Liver (tissue), 9 donors: ENCODE measurements around the gene KLK15. TPM values are rescaled to one million over a fixed set of nuclear protein-coding genes. Genes with fewer than 3 reads are reported as not detected.

Source experiments
- DNase-seq: peaks from one replicate; pipeline ENCODE4 v3.0.0-alpha.2; 2017; ENCODE audit warnings: low spot score
- H3K27ac ChIP-seq, 2 donors: one replicate each; pipeline ENCODE4 v1.7.0; 2013; ENCODE audit warnings: inconsistent platforms in 2 of 2, low read length in 2 of 2, control low read depth in 1 of 2, low read depth in 1 of 2, mild to moderate bottlenecking in 1 of 2
- H3K27me3 ChIP-seq, 4 donors: one replicate each; pipeline versions ENCODE4 v1.6.1 to v1.7.0; 2013; ENCODE audit warnings: low read length in 3 of 4, inconsistent platforms in 1 of 4, mild to moderate bottlenecking in 1 of 4, moderate library complexity in 1 of 4; ENCODE audit not compliant: control insufficient read depth in 4 of 4, insufficient read depth in 4 of 4
- H3K36me3 ChIP-seq, 4 donors: one replicate each; pipeline versions ENCODE4 v1.6.1 to v1.7.0; 2013; ENCODE audit warnings: low read length in 3 of 4, mild to moderate bottlenecking in 3 of 4, low read depth in 1 of 4, moderate library complexity in 1 of 4; ENCODE audit not compliant: control insufficient read depth in 4 of 4, insufficient read depth in 3 of 4
- H3K4me1 ChIP-seq, 4 donors: one replicate each; pipeline versions ENCODE4 v1.6.1 to v1.7.0; 2013; ENCODE audit warnings: low read length in 3 of 4, mild to moderate bottlenecking in 3 of 4, moderate library complexity in 1 of 4; ENCODE audit not compliant: control insufficient read depth in 4 of 4, insufficient read depth in 4 of 4
- H3K4me3 ChIP-seq, 3 donors: one replicate each; pipeline versions ENCODE4 v1.6.1 to v1.7.0; 2013; ENCODE audit warnings: low read length in 3 of 3, control low read depth in 1 of 3, low read depth in 1 of 3, mild to moderate bottlenecking in 1 of 3
- H3K9ac ChIP-seq, 2 donors: one replicate each; pipeline ENCODE4 v1.7.0; 2013; ENCODE audit warnings: low read length in 2 of 2, mild to moderate bottlenecking in 2 of 2, moderate library complexity in 2 of 2, control low read depth in 1 of 2, low read depth in 1 of 2
- H3K9me3 ChIP-seq, 4 donors: one replicate each; pipeline versions ENCODE4 v1.6.1 to v1.7.0; 2013; ENCODE audit warnings: low read length in 3 of 4; ENCODE audit not compliant: control insufficient read depth in 4 of 4
- ATF3 ChIP-seq: IDR thresholded peaks from 2 replicates; pipeline ENCODE4 v1.6.1; 2016; ENCODE audit warnings: antibody characterized with exemption
- FOXA1 ChIP-seq: IDR thresholded peaks from 2 replicates; pipeline ENCODE4 v1.6.1; 2016; ENCODE audit warnings: antibody characterized with exemption
- FOXA2 ChIP-seq: IDR thresholded peaks from 2 replicates; pipeline ENCODE4 v1.6.1; 2016; ENCODE audit warnings: antibody characterized with exemption
- GABPA ChIP-seq, 2 donors: IDR thresholded peaks in 1 of 2; conservative IDR thresholded peaks in 1 of 2; 2 replicates each; pipeline ENCODE4 v1.6.1; 2016; ENCODE audit warnings: antibody characterized with exemption in 2 of 2, mild to moderate bottlenecking in 1 of 2, moderate library complexity in 1 of 2
- HNF4A ChIP-seq, 2 donors: conservative IDR thresholded peaks; 2 replicates each; pipeline ENCODE4 v1.6.1; 2016; ENCODE audit warnings: antibody characterized with exemption in 2 of 2, mild to moderate bottlenecking in 2 of 2
- HNF4G ChIP-seq: IDR thresholded peaks from 2 replicates; pipeline ENCODE4 v1.6.1; 2016; ENCODE audit warnings: antibody characterized with exemption
- JUND ChIP-seq, 2 donors: IDR thresholded peaks; 2 replicates each; pipeline ENCODE4 v1.6.1; 2016; ENCODE audit warnings: antibody characterized with exemption in 2 of 2
- NR2F2 ChIP-seq: IDR thresholded peaks from 2 replicates; pipeline ENCODE4 v1.6.1; 2016; ENCODE audit warnings: antibody characterized with exemption
- RAD21 ChIP-seq, 2 donors: IDR thresholded peaks; 2 replicates each; pipeline ENCODE4 v1.6.1; 2016; ENCODE audit warnings: antibody characterized with exemption in 2 of 2, mild to moderate bottlenecking in 2 of 2
- REST ChIP-seq: IDR thresholded peaks from 2 replicates; pipeline ENCODE4 v1.6.1; 2016; ENCODE audit warnings: antibody characterized with exemption, mild to moderate bottlenecking
- SP1 ChIP-seq: IDR thresholded peaks from 2 replicates; pipeline ENCODE4 v1.6.1; 2018; ENCODE audit warnings: antibody characterized with exemption, mild to moderate bottlenecking
- TAF1 ChIP-seq: conservative IDR thresholded peaks from 2 replicates; pipeline ENCODE4 v1.6.1; 2016; ENCODE audit warnings: antibody characterized with exemption, mild to moderate bottlenecking
- YY1 ChIP-seq: IDR thresholded peaks from 2 replicates; pipeline ENCODE4 v1.6.1; 2016; ENCODE audit warnings: antibody characterized with exemption, mild to moderate bottlenecking
- ZBTB33 ChIP-seq: IDR thresholded peaks from 2 replicates; pipeline ENCODE4 v1.6.1; 2016; ENCODE audit warnings: antibody characterized with exemption
- WGBS: extraction: QIAGEN DNeasy Blood & Tissue Kit; methylation state at CpG from one replicate; pipeline ENCODE4 v1.1.7; 2013; 5-methylcytosine and 5-hydroxymethylcytosine counted together
- polyA plus RNA-seq, 2 donors: library from polyadenylated mRNA; stranded (reverse) in 1 of 2; unstranded in 1 of 2; fragments of 200-250 nt in 1 of 2; fragments of >200 nt in 1 of 2; fragmentation: Nextera tagmentation in 1 of 2; extraction: Ambion mirVana in 1 of 2; gene quantifications; one replicate each; pipeline versions ENCODE4 v1.2.1 to v1.2.3, GENCODE V29; 2013 to 2015
- total RNA-seq, 2 donors: library from RNA; depleted of rRNA; stranded (reverse); fragments of >200 nt; gene quantifications; one replicate each; pipeline ENCODE4 v1.2.3, GENCODE V29; 2014
- TF ChIP-seq, protein P1 (sequence below): fragments of 150-350 bp; IDR thresholded peaks from 2 replicates; pipeline ENCODE4 v1.5.1; 2017; ENCODE audit warnings: improper control_type of control experiment, low read depth, low read length; ENCODE audit not compliant: missing input control
- TF ChIP-seq, protein P2 (sequence below): IDR thresholded peaks from 2 replicates; pipeline ENCODE4 v1.6.1; 2016; ENCODE audit warnings: antibody characterized with exemption
- donor health status: healthy.
- donor health status: healthy.
- donor health status: healthy.
- donor health status: healthy.
- donor health status: healthy.

The KLK15 gene
- total and polyA plus RNA-seq, 4 donors, result not detected

- TF ChIP-seq ATF3 (no peak), SP1 (no peak), HNF4G (no peak), FOXA2 (no peak), NR2F2 (no peak), JUND (IDR thresholded peaks at IDR 0.05) (no peak), FOXA1 (no peak)
- WGBS, result 76% methylated on average over 4 of the region's 4 CpGs
- Histone ChIP-seq H3K27ac (no peak overlapping the region), H3K9ac (no peak overlapping the region), H3K4me1 (no peaks in the 10 kb centered on the region), H3K36me3 (no peaks in the 10 kb centered on the region), H3K27me3 (peaks cover 0 to 5% (median 2%) of the 10 kb centered on the region in 4 donors), H3K4me3 (no peak overlapping the region), H3K9me3 (peaks cover 0 to 3% (median 0%) of the 10 kb centered on the region in 4 donors)
- no peak for DNase-seq
Measured at GRCh38 chr19:50859849-50860248, 26.5 kb upstream of the KLK15 start.

DNA sequence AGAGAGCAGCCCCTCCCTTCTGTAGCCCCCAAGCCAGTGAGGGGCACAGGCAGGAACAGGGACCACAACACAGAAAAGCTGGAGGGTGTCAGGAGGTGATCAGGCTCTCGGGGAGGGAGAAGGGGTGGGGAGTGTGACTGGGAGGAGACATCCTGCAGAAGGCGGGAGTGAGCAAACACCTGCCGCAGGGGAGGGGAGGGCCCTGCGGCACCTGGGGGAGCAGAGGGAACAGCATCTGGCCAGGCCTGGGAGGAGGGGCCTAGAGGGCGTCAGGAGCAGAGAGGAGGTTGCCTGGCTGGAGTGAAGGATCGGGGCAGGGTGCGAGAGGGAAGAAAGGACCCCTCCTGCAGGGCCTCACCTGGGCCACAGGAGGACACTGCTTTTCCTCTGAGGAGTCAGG lies 25.5 kb upstream of the KLK15 start:
- Histone ChIP-seq H3K27ac (no peak overlapping the region), H3K4me1 (no peaks in the 10 kb centered on the region), H3K9ac (no peak overlapping the region), H3K9me3 (peaks cover 0 to 3% (median 0%) of the 10 kb centered on the region in 4 donors), H3K36me3 (no peaks in the 10 kb centered on the region), H3K4me3 (no peak overlapping the region), H3K27me3 (peaks cover 0 to 5% (median 1%) of the 10 kb centered on the region in 4 donors)
- 6% methylated on average over 7 of the region's 7 CpGs for WGBS
- no peak for TF ChIP-seq RAD21 (IDR thresholded peaks at IDR 0.05)
- no peak for TF ChIP-seq SP1
- TF ChIP-seq, protein P1, sequence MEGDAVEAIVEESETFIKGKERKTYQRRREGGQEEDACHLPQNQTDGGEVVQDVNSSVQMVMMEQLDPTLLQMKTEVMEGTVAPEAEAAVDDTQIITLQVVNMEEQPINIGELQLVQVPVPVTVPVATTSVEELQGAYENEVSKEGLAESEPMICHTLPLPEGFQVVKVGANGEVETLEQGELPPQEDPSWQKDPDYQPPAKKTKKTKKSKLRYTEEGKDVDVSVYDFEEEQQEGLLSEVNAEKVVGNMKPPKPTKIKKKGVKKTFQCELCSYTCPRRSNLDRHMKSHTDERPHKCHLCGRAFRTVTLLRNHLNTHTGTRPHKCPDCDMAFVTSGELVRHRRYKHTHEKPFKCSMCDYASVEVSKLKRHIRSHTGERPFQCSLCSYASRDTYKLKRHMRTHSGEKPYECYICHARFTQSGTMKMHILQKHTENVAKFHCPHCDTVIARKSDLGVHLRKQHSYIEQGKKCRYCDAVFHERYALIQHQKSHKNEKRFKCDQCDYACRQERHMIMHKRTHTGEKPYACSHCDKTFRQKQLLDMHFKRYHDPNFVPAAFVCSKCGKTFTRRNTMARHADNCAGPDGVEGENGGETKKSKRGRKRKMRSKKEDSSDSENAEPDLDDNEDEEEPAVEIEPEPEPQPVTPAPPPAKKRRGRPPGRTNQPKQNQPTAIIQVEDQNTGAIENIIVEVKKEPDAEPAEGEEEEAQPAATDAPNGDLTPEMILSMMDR, result no peak
- TF ChIP-seq HNF4A (conservative IDR thresholded peaks at IDR 0.05), result no peak
- TF ChIP-seq REST, result no peak
- TF ChIP-seq YY1, result no peak
- TF ChIP-seq GABPA (IDR thresholded peaks at IDR 0.05 in 1 of 2, conservative IDR thresholded peaks at IDR 0.05 in 1 of 2), result no peak
- TF ChIP-seq, protein P2, sequence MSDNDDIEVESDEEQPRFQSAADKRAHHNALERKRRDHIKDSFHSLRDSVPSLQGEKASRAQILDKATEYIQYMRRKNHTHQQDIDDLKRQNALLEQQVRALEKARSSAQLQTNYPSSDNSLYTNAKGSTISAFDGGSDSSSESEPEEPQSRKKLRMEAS, result no peak
- no peak for TF ChIP-seq ZBTB33
- no peak for TF ChIP-seq NR2F2
- no peak for TF ChIP-seq HNF4G
- no peak for TF ChIP-seq FOXA1
- TF ChIP-seq FOXA2, result no peak
- no peak for TF ChIP-seq TAF1
- DNase-seq, result no peak
